GM12872 (cell line): ENCODE data around the gene OR2F1.

Source experiments
- TF ChIP-seq, protein P1 (sequence below): IDR thresholded peaks from 3 replicates; pipeline ENCODE4 v1.5.1; 2011; ENCODE audit warnings: low read depth, mild to moderate bottlenecking, low read length, moderate library complexity; ENCODE audit not compliant: insufficient read depth

Gene OR2F1

DNA sequence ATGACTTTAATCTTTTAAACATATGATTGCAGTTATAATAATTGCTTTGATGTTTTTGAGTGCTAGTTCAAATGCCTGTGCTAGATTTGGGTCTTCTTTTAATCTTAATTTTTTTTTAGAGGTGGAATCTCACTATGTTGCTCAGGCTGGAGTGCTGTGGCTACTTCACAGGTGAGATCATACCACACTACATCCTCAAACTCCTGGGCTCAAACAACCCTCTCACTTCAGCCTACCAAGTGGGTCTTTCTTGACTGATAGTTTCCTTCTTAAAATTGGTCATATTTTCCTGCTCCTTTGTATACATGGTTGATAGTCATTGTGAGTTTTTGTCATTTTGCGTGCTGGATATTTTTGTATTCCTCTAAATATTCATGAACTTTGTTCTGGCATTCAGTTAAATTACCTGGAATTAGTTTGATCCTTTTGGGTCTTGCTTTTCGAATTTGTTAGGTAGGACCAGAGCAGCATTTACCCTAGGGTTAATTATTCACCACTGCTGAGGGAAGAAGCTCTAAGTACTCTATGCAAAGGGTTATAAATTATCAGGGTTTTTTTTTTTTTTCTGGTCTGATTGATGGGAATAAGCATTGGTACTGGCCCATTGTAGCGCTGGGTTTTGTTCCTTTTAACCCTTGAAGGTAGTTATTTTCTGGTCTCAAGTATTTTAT lies 40.6 kb upstream of the OR2F1 start:
- TF ChIP-seq, protein P1, sequence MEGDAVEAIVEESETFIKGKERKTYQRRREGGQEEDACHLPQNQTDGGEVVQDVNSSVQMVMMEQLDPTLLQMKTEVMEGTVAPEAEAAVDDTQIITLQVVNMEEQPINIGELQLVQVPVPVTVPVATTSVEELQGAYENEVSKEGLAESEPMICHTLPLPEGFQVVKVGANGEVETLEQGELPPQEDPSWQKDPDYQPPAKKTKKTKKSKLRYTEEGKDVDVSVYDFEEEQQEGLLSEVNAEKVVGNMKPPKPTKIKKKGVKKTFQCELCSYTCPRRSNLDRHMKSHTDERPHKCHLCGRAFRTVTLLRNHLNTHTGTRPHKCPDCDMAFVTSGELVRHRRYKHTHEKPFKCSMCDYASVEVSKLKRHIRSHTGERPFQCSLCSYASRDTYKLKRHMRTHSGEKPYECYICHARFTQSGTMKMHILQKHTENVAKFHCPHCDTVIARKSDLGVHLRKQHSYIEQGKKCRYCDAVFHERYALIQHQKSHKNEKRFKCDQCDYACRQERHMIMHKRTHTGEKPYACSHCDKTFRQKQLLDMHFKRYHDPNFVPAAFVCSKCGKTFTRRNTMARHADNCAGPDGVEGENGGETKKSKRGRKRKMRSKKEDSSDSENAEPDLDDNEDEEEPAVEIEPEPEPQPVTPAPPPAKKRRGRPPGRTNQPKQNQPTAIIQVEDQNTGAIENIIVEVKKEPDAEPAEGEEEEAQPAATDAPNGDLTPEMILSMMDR = no peak

DNA sequence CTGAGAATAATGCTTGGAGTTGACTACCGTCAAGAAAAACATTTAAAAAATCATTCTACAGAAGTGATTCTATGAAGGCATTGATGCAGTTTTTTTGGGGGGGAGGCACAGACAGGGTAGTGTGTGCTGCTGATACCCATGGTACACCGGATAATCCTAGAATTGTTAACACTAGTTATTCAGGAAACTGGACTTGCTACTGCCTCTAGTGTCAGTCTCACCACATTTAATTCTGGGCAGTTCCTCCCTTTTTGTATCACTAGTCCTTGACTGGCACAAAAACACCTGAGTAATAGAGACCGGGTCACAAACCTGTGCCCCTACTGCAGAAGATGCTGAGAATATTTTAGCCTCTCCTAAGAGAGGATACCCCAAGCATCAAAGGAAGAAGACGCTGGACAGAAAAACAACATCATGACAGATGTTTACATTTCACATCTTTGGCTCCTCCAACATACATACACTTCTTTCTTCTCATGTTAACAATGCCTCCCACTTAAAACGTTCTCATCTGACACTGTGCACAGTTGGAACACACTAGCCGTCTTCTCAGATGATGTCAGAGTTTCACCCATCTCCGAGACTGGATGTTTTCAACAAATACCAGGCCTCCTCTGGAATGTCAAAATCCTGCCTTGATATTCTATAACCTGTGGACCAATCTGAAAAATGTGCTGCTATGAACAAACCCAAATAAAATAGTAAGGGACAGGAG lies 39.5 kb upstream of the OR2F1 start:
- TF ChIP-seq, protein P1 = no peak

DNA sequence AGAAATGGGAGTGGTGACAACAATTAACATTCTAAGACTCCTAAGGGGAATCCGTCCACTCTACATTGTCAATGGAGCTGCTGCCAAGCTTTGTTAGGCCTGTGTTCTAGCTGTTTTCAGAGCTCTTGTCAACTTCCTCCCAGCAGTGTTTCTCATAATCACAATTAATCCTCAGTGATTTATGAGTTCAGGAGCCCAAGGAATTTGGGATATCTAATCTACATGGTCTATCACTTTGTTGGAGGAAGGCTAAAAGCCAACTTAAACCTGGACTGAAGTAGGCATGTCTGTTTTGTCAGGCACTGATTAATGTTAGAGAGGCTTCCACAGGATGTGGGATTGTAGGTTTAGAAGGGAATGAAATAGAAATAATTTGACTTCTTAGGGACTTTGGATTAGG lies 29.8 kb upstream of the OR2F1 start:
- TF ChIP-seq, protein P1 = no peak

DNA sequence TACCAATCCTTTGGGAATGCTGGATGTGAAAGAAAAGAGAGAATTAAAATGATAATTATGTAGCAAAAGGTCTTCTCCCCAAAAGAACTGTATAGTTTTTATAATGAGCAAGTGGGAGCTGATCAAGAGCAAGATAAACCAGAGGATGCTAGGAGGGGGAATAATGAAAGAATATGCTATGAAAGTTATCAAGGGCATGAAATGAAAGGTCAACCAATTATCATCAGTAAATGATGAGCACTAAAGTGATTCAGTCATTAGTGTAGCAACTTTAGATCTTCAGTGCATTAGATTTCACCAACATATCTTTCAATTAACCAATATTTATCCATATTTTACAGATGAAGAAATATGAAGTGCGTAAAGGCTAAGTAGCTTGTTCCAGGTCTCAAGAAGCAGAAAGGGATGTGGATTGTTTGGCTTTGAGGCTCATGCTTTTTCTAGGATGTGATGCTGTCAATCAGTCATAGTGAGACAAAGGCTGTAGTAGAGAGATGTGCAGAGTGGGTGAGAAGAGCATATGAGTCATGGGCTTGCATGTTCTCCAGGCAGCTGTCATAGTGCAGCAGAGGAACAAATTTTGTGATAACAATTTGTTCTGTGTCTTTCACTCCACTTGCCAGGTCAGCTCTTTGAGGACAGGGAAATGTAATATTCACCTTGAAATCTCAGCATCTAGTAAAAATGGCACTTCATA lies 25.3 kb upstream of the OR2F1 start:
- TF ChIP-seq, protein P1 = no peak

DNA sequence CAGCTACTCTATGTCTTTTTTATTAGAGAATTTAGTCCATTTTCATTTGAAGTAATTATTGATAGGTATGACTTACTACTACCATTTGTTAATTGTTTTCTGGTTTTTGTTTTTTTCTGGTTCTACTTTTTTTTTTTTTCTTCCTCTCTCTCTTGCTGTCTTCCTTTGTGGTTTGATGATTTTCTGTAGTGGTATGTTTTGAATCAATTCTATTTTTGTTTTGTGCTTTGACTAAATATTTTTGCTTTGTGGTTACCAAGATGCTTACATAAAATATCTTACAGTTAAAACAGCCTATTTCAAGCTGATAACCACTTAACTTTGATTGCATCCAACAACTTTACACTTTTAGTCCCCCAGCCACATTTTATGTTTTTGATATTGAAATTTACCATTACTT lies 22.9 kb upstream of the OR2F1 start:
- TF ChIP-seq, protein P1 = no peak

DNA sequence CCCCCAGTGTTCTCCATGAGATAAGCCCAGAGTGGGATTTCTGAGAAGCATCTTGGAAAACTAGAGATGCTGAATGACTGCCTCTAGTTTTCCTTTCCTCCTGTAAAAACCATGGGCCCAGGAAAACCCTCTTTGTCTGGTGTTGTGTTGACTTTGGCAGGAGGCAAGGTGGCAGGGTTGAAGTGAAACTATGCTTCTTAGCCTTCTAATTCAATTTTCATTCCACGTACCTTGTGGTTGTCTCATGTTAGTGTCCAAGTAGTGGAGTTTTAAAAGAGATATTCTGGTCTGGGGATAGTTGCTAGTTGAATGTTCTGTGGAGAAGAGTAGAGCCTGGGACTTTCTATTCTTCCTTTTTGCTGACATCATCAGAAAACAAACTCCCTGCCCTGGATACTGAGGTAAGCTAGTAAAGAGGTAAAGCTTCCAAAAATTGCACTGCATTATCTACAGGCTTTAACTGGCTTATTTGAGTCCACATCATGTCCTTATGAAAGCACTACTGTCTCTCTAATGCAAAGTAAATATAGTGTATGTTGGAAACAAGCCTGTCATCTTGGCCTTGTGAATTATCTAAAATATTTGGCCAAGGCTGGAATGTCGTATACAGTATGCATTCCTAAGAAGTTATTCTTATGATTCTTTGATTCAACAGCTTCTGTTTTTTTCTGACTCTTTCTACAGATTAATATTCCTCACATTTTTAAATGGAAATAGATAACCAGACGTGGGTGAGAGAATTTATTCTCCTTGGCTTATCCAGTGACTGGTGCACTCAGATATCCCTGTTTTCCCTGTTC lies 19.9 kb upstream of the OR2F1 start, which contains the start of gene OR2F2:
OR2F2 (plus strand) TSS at position 708 of the 800 bp plus-strand sequence; CDS start at position 708, 0 bp downstream.
- TF ChIP-seq, protein P1 = no peak
